ENCODE results near the gene SLC6A18. TPM values are rescaled to one million over a fixed set of nuclear protein-coding genes. Genes with fewer than 3 reads are reported as not detected.

The SLC6A18 gene
- total and polyA plus RNA-seq, 2 of the 13 experiments (the other 11 are each of a cell fraction or from before 2014, with no cell fraction given): not detected

DNA sequence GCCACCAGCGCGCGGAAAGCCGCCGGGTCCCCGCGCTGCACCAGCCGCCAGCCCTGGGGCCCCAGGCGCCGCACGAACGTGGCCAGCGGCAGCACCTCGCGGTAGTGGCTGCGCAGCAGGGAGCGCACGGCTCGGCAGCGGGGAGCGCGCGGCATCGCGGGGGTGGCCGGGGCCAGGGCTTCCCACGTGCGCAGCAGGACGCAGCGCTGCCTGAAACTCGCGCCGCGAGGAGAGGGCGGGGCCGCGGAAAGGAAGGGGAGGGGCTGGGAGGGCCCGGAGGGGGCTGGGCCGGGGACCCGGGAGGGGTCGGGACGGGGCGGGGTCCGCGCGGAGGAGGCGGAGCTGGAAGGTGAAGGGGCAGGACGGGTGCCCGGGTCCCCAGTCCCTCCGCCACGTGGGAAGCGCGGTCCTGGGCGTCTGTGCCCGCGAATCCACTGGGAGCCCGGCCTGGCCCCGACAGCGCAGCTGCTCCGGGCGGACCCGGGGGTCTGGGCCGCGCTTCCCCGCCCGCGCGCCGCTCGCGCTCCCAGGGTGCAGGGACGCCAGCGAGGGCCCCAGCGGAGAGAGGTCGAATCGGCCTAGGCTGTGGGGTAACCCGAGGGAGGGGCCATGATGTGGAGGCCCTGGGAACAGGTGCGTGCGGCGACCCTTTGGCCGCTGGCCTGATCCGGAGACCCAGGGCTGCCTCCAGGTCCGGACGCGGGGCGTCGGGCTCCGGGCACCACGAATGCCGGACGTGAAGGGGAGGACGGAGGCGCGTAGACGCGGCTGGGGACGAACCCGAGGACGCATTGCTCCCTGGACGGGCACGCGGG, 69.9 kb downstream of the SLC6A18 start, which contains the start of gene TERT (continued):
- no peak; the same call in 1 of the 2 replicates for TF ChIP-seq BORCS8-MEF2B (CRISPR knock-in tag; IDR thresholded peaks at IDR 0.05)
- TF ChIP-seq SP4 (CRISPR knock-in tag; IDR thresholded peaks at IDR 0.05): 0 out of 2 replicates have a peak, but pooled peaks have one; percentile 16
- peak; percentile 77; the same call in 1 of the 2 replicates for TF ChIP-seq SIN3A (IDR thresholded peaks at IDR 0.05; ENCODE audit: borderline replicate concordance, low read depth, low read length)
- TF ChIP-seq, protein P1, sequence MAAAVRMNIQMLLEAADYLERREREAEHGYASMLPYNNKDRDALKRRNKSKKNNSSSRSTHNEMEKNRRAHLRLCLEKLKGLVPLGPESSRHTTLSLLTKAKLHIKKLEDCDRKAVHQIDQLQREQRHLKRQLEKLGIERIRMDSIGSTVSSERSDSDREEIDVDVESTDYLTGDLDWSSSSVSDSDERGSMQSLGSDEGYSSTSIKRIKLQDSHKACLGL (CRISPR knock-in tag; IDR thresholded peaks at IDR 0.05): peak; percentile 38; the same call in 1 of the 2 replicates
- peak; percentile 72 for TF ChIP-seq GABPB1 (CRISPR knock-in tag; IDR thresholded peaks at IDR 0.05)
- TF ChIP-seq, protein P2, sequence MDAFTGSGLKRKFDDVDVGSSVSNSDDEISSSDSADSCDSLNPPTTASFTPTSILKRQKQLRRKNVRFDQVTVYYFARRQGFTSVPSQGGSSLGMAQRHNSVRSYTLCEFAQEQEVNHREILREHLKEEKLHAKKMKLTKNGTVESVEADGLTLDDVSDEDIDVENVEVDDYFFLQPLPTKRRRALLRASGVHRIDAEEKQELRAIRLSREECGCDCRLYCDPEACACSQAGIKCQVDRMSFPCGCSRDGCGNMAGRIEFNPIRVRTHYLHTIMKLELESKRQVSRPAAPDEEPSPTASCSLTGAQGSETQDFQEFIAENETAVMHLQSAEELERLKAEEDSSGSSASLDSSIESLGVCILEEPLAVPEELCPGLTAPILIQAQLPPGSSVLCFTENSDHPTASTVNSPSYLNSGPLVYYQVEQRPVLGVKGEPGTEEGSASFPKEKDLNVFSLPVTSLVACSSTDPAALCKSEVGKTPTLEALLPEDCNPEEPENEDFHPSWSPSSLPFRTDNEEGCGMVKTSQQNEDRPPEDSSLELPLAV (CRISPR knock-in tag; conservative IDR thresholded peaks at IDR 0.05; ENCODE audit: low read depth): no peak
- TF ChIP-seq ZNF558 (CRISPR knock-in tag; IDR thresholded peaks at IDR 0.05; ENCODE audit: borderline replicate concordance): no peak
- TF ChIP-seq CHD2 (IDR thresholded peaks at IDR 0.05; ENCODE audit: low read depth, low read length): no peak
- peak; percentile 86 for TF ChIP-seq SAP130 (CRISPR knock-in tag; IDR thresholded peaks at IDR 0.05; ENCODE audit: low read depth)
- peak; percentile 15; the same call in 1 of the 2 replicates for TF ChIP-seq RXRA (CRISPR knock-in tag; IDR thresholded peaks at IDR 0.05)
- TF ChIP-seq, protein P3, sequence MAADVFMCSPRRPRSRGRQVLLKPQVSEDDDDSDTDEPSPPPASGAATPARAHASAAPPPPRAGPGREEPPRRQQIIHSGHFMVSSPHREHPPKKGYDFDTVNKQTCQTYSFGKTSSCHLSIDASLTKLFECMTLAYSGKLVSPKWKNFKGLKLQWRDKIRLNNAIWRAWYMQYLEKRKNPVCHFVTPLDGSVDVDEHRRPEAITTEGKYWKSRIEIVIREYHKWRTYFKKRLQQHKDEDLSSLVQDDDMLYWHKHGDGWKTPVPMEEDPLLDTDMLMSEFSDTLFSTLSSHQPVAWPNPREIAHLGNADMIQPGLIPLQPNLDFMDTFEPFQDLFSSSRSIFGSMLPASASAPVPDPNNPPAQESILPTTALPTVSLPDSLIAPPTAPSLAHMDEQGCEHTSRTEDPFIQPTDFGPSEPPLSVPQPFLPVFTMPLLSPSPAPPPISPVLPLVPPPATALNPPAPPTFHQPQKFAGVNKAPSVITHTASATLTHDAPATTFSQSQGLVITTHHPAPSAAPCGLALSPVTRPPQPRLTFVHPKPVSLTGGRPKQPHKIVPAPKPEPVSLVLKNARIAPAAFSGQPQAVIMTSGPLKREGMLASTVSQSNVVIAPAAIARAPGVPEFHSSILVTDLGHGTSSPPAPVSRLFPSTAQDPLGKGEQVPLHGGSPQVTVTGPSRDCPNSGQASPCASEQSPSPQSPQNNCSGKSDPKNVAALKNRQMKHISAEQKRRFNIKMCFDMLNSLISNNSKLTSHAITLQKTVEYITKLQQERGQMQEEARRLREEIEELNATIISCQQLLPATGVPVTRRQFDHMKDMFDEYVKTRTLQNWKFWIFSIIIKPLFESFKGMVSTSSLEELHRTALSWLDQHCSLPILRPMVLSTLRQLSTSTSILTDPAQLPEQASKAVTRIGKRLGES (CRISPR knock-in tag; IDR thresholded peaks at IDR 0.05; ENCODE audit: borderline replicate concordance): no peak
- no peak for TF ChIP-seq ARNT (IDR thresholded peaks at IDR 0.05)
- no peak for TF ChIP-seq ZNF263 (CRISPR knock-in tag; IDR thresholded peaks at IDR 0.05)
- TF ChIP-seq RXRB (CRISPR knock-in tag; IDR thresholded peaks at IDR 0.05; ENCODE audit: borderline replicate concordance): no peak
- TF ChIP-seq ZC3H13 (CRISPR knock-in tag; IDR thresholded peaks at IDR 0.05): no peak
- TF ChIP-seq, protein P4, sequence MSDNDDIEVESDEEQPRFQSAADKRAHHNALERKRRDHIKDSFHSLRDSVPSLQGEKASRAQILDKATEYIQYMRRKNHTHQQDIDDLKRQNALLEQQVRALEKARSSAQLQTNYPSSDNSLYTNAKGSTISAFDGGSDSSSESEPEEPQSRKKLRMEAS (IDR thresholded peaks at IDR 0.05): peak; percentile 97
- TF ChIP-seq NONO (IDR thresholded peaks at IDR 0.05): no peak
- TF ChIP-seq NONO (CRISPR knock-in tag; conservative IDR thresholded peaks at IDR 0.05): no peak
- peak; percentile 64; the same call in 1 of the 2 replicates for TF ChIP-seq HDAC1 (CRISPR knock-in tag; IDR thresholded peaks at IDR 0.05)
- no peak for TF ChIP-seq ZNF556 (CRISPR knock-in tag; IDR thresholded peaks at IDR 0.05; ENCODE audit: borderline replicate concordance)
- TF ChIP-seq, protein P5, sequence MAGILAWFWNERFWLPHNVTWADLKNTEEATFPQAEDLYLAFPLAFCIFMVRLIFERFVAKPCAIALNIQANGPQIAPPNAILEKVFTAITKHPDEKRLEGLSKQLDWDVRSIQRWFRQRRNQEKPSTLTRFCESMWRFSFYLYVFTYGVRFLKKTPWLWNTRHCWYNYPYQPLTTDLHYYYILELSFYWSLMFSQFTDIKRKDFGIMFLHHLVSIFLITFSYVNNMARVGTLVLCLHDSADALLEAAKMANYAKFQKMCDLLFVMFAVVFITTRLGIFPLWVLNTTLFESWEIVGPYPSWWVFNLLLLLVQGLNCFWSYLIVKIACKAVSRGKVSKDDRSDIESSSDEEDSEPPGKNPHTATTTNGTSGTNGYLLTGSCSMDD (CRISPR knock-in tag; IDR thresholded peaks at IDR 0.05): no peak

Measured in HepG2 (cell line).